Trophoblast cell (in vitro differentiated cells and primary cell): ENCODE results near the gene AKAP13.

ENCODE experiments used
- DNase-seq, 2 donors: peaks; one replicate each; pipeline ENCODE4 v3.0.0-alpha.2; 2016
- H2AFZ ChIP-seq: 2 replicates; pipeline ENCODE4 v1.6.1; 2013; ENCODE audit warnings: low read length, moderate library complexity, mild to moderate bottlenecking; ENCODE audit not compliant: insufficient read depth, poor library complexity
- H2AK5ac ChIP-seq: 2 replicates; pipeline ENCODE4 v1.6.1; 2013; ENCODE audit warnings: mild to moderate bottlenecking, low read length
- H2BK120ac ChIP-seq: 2 replicates; pipeline ENCODE4 v1.6.1; 2013; ENCODE audit warnings: low read length, mild to moderate bottlenecking, moderate library complexity; ENCODE audit not compliant: insufficient read depth, poor library complexity
- H2BK12ac ChIP-seq: 2 replicates; pipeline ENCODE4 v1.6.1; 2013; ENCODE audit warnings: mild to moderate bottlenecking, low read length, moderate library complexity
- H2BK5ac ChIP-seq: 2 replicates; pipeline ENCODE4 v1.6.1; 2013; ENCODE audit warnings: low read length, low read depth, moderate library complexity, mild to moderate bottlenecking; ENCODE audit not compliant: poor library complexity
- H3K14ac ChIP-seq: 2 replicates; pipeline ENCODE4 v1.6.1; 2013; ENCODE audit warnings: mild to moderate bottlenecking, low read length
- H3K18ac ChIP-seq: 2 replicates; pipeline ENCODE4 v1.6.1; 2013; ENCODE audit warnings: mild to moderate bottlenecking, low read length
- H3K23ac ChIP-seq: 2 replicates; pipeline ENCODE4 v1.6.1; 2013; ENCODE audit warnings: low read length
- H3K27ac ChIP-seq: 2 replicates; pipeline ENCODE4 v1.5.1; 2013; ENCODE audit warnings: low read depth, mild to moderate bottlenecking, inconsistent platforms, low read length, moderate library complexity
- H3K27me3 ChIP-seq: 2 replicates; pipeline ENCODE4 v1.6.1; 2013; ENCODE audit warnings: inconsistent platforms, mild to moderate bottlenecking, low read length, moderate library complexity; ENCODE audit not compliant: insufficient read depth
- H3K36me3 ChIP-seq, 2 experiments: 1 replicate in 1 of 2; 2 replicates in 1 of 2; pipeline ENCODE4 v1.6.1; 2013; ENCODE audit warnings: low read length in 2 of 2, mild to moderate bottlenecking in 2 of 2, moderate library complexity in 1 of 2; ENCODE audit not compliant: insufficient read depth in 2 of 2, control insufficient read depth in 1 of 2
- H3K4ac ChIP-seq: 2 replicates; pipeline ENCODE4 v1.6.1; 2013; ENCODE audit warnings: low read depth, mild to moderate bottlenecking, low read length, moderate library complexity
- H3K4me1 ChIP-seq, 2 experiments: 1 replicate in 1 of 2; 2 replicates in 1 of 2; pipeline ENCODE4 v1.6.1; 2013; ENCODE audit warnings: low read length in 2 of 2, mild to moderate bottlenecking in 2 of 2, moderate library complexity in 1 of 2; ENCODE audit not compliant: insufficient read depth in 2 of 2, control insufficient read depth in 1 of 2
- H3K4me2 ChIP-seq: 2 replicates; pipeline ENCODE4 v1.6.1; 2013; ENCODE audit warnings: inconsistent platforms, mild to moderate bottlenecking, low read length, moderate library complexity
- H3K4me3 ChIP-seq: 2 replicates; pipeline ENCODE4 v1.5.1; 2013; ENCODE audit warnings: mild to moderate bottlenecking, low read depth, low read length, inconsistent platforms
- H3K79me1 ChIP-seq: one replicate; pipeline ENCODE4 v1.6.1; 2013; ENCODE audit warnings: low read length
- H3K79me2 ChIP-seq: 2 replicates; pipeline ENCODE4 v1.6.1; 2013; ENCODE audit warnings: low read length, mild to moderate bottlenecking; ENCODE audit not compliant: control insufficient read depth, insufficient read depth, poor library complexity
- H3K9ac ChIP-seq: 2 replicates; pipeline ENCODE4 v1.6.1; 2013; ENCODE audit warnings: mild to moderate bottlenecking, low read length
- H3K9me3 ChIP-seq: 2 replicates; pipeline ENCODE4 v1.6.1; 2013; ENCODE audit warnings: low read depth, mild to moderate bottlenecking, control low read depth, inconsistent platforms, low read length; ENCODE audit not compliant: insufficient read depth
- H4K12ac ChIP-seq: 2 replicates; pipeline ENCODE4 v1.6.1; 2013; ENCODE audit warnings: low read depth, mild to moderate bottlenecking, low read length, moderate library complexity
- H4K8ac ChIP-seq: 2 replicates; pipeline ENCODE4 v1.6.1; 2013; ENCODE audit warnings: low read depth, mild to moderate bottlenecking, low read length, moderate library complexity
- H4K91ac ChIP-seq: one replicate; pipeline ENCODE4 v1.6.1; 2013; ENCODE audit warnings: low read depth, mild to moderate bottlenecking, low read length, moderate library complexity
- WGBS: extraction: QIAGEN DNeasy Blood & Tissue Kit; methylation state at CpG from one replicate; pipeline ENCODE4 v1.1.7; 2013; ENCODE audit warnings: missing lambda C conversion rate; ENCODE audit not compliant: insufficient read length, insufficient coverage; ENCODE audit errors: extremely low coverage; 5-methylcytosine and 5-hydroxymethylcytosine counted together

Gene AKAP13

DNA sequence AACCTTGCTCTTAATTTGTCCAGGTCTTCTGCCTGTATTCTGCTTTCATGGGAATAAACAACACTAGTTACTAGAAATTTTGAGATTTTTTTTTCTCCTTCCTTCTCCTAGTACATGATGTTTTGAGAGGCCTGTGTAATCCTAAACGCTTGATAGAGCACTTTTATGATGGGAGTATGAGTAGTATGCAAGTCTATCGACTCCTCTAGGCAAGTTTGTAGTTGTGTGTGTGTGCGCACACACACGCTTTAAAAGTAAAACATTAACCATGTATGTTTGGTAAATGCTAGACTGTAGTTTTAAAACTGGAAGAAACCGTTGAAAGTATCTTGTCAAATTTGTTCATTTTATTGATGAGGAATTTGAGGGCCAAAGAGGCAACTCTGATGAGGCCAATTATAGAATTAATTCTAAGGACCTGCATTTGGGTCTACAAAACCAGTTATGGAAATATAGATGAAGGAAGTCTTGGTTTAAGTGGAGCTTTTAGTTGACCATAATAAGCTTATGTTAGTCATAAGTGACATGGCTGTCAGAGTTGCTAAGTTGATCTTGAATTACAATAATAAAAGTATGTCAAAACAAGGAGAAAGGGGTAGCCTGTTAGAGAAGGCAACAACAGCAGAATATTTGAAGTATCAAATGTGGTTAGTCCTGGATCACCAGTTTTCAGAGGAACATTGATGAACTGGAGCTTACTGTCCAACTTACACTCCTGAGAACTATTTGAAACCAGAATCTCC, 47.1 kb downstream of the AKAP13 start:
- no peak overlapping the region for H3K9ac ChIP-seq
- no peak overlapping the region for H3K14ac ChIP-seq
- no peak overlapping the region for H3K4me3 ChIP-seq
- H2BK12ac ChIP-seq = no peak overlapping the region
- DNase-seq = no peak
- no peak overlapping the region for H2BK5ac ChIP-seq
- H4K91ac ChIP-seq = no peak overlapping the region
- no peak overlapping the region for H3K4ac ChIP-seq
- H3K18ac ChIP-seq = no peak overlapping the region
- no peaks in the 10 kb centered on the region for H3K27me3 ChIP-seq
- H3K79me2 ChIP-seq = peaks cover 4% of the 10 kb centered on the region
- no peaks in the 10 kb centered on the region for H3K9me3 ChIP-seq
- H4K12ac ChIP-seq = no peak overlapping the region
- no peak overlapping the region for H3K4me2 ChIP-seq
- WGBS = no CpG with 5 or more reads among the region's 5 CpGs
- H3K27ac ChIP-seq = no peak overlapping the region
- H3K79me1 ChIP-seq = no peaks in the 10 kb centered on the region
- H2AFZ ChIP-seq = no peak overlapping the region
- no peaks in the 10 kb centered on the region for H3K4me1 ChIP-seq
- H4K8ac ChIP-seq = no peak overlapping the region
- H2BK120ac ChIP-seq = no peak overlapping the region
- no peak overlapping the region for H3K23ac ChIP-seq
- H3K36me3 ChIP-seq = no peaks in the 10 kb centered on the region
- H2AK5ac ChIP-seq = no peak overlapping the region

DNA sequence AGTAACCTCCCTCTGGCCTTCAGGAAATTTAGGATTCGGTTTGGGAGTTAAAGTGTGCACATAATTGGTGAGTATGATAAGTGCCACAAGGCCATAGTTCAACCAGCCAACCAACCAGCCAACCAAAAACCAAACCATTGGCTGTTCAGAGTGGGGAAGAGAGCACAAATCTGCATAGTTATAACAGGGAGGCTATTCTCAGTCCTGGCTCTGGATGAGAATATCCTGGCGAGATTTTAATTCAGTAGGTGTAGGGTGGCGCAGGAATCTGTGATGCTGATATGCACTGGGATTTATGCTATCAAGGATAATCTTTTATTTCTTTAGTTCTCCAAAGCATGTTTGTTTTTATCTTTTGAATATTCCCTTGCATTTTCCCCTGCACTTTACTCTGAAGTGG, 49.1 kb downstream of the AKAP13 start:
- no peak overlapping the region for H4K8ac ChIP-seq
- no peak overlapping the region for H2BK5ac ChIP-seq
- H3K4me1 ChIP-seq = no peaks in the 10 kb centered on the region
- H3K27ac ChIP-seq = no peak overlapping the region
- no peak overlapping the region for H2AFZ ChIP-seq
- no CpG with 5 or more reads among the region's 3 CpGs for WGBS
- H3K4me2 ChIP-seq = no peak overlapping the region
- no peak overlapping the region for H2BK12ac ChIP-seq
- H3K23ac ChIP-seq = no peak overlapping the region
- H3K9ac ChIP-seq = no peak overlapping the region
- no peak overlapping the region for H3K14ac ChIP-seq
- H3K27me3 ChIP-seq = no peaks in the 10 kb centered on the region
- no peak for DNase-seq
- peaks cover 4% of the 10 kb centered on the region for H3K79me2 ChIP-seq
- H3K79me1 ChIP-seq = no peaks in the 10 kb centered on the region
- no peak overlapping the region for H4K91ac ChIP-seq
- no peak overlapping the region for H3K18ac ChIP-seq
- H4K12ac ChIP-seq = no peak overlapping the region
- H3K4ac ChIP-seq = no peak overlapping the region
- no peaks in the 10 kb centered on the region for H3K36me3 ChIP-seq
- H2AK5ac ChIP-seq = no peak overlapping the region
- H2BK120ac ChIP-seq = no peak overlapping the region
- no peak overlapping the region for H3K4me3 ChIP-seq
- no peaks in the 10 kb centered on the region for H3K9me3 ChIP-seq

DNA sequence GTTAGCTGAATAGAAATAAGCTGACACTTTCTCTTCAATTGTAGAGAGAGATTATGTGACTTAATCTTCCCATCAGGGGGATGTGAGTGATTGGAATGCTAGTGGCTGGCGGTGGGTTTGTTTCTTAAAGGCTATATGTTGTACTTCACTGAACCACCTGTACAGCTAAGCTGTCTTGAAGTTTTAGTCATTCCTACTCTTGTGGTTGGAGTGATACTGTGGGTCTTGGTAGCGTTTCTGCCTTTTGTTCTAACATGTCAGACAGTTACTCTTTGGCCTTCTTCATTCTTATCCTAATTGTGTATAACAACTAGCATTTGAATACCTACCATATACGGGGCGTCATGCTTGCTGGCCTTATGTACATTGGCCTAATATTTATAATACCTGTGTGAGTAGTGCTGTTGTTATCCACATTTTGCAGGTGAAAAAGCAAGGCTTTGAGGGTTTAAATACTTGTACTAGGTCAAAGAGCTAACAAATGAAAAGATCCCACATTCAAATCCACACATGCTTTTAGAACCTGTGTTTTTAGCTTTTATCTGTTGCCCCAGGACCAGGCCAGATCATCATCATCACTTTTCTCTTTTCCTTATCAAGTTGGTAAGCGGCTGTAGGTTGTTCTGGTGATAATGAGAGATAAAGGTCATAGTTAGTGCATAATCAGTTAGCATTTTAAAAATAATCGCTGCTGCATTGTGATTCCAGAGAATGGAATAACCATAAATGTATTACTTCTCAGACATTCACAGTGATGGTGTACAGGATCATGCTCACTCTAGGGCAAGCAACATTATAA, 50.2 kb downstream of the AKAP13 start:
- no peak overlapping the region for H3K27ac ChIP-seq
- no peak overlapping the region for H3K4me2 ChIP-seq
- H2BK5ac ChIP-seq = no peak overlapping the region
- H4K91ac ChIP-seq = no peak overlapping the region
- no peak overlapping the region for H4K8ac ChIP-seq
- H3K27me3 ChIP-seq = no peaks in the 10 kb centered on the region
- no peak overlapping the region for H3K4ac ChIP-seq
- no peak overlapping the region for H2AFZ ChIP-seq
- H3K9ac ChIP-seq = no peak overlapping the region
- no peak overlapping the region for H2BK120ac ChIP-seq
- no peak overlapping the region for H3K14ac ChIP-seq
- no peaks in the 10 kb centered on the region for H3K79me1 ChIP-seq
- H3K4me3 ChIP-seq = no peak overlapping the region
- no peak overlapping the region for H2BK12ac ChIP-seq
- no peaks in the 10 kb centered on the region for H3K4me1 ChIP-seq
- WGBS = no CpG with 5 or more reads among the region's 6 CpGs
- H2AK5ac ChIP-seq = no peak overlapping the region
- H4K12ac ChIP-seq = no peak overlapping the region
- H3K79me2 ChIP-seq = peaks cover 4% of the 10 kb centered on the region
- H3K23ac ChIP-seq = no peak overlapping the region
- H3K36me3 ChIP-seq = no peaks in the 10 kb centered on the region
- DNase-seq = peak; percentile 32 to 65
- no peak overlapping the region for H3K18ac ChIP-seq
- H3K9me3 ChIP-seq = no peaks in the 10 kb centered on the region

DNA sequence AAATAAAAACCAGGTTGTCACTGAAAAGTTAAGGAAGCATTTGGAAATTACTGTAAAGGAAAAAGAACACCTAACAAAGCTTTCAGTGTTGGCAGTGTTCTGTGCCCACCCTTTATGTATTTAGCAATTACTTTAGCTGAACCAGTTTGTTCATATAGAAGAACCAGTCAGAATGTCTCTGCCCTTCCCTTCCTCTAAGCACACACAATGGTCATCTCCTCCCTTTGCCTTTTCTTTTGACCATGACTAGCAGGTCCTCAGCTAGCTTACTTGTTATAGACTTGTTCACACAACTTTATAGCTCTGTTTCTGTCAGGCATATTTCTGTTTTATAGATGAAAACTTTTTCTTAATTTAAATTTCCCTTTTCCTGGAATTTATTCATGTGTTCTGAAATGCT, 59.6 kb downstream of the AKAP13 start:
- no peak overlapping the region for H2AK5ac ChIP-seq
- no peaks in the 10 kb centered on the region for H3K9me3 ChIP-seq
- no peak overlapping the region for H2BK12ac ChIP-seq
- no peak overlapping the region for H4K91ac ChIP-seq
- no peak overlapping the region for H3K23ac ChIP-seq
- no peak overlapping the region for H2AFZ ChIP-seq
- no peak overlapping the region for H3K18ac ChIP-seq
- H4K8ac ChIP-seq = no peak overlapping the region
- H3K9ac ChIP-seq = no peak overlapping the region
- no peak overlapping the region for H3K4me3 ChIP-seq
- no peaks in the 10 kb centered on the region for H3K79me2 ChIP-seq
- H3K36me3 ChIP-seq = no peaks in the 10 kb centered on the region
- no peak for DNase-seq
- H3K27ac ChIP-seq = no peak overlapping the region
- H4K12ac ChIP-seq = no peak overlapping the region
- H2BK5ac ChIP-seq = no peak overlapping the region
- no peak overlapping the region for H3K4ac ChIP-seq
- H3K79me1 ChIP-seq = no peaks in the 10 kb centered on the region
- no peak overlapping the region for H3K14ac ChIP-seq
- H3K4me2 ChIP-seq = no peak overlapping the region
- H3K27me3 ChIP-seq = no peaks in the 10 kb centered on the region
- no peak overlapping the region for H2BK120ac ChIP-seq
- H3K4me1 ChIP-seq = peaks cover 0 to 2% of the 10 kb centered on the region in 2 experiments
